ENCODE measurements around the gene EXOC4.
A peak's percentile ranks its signal among the peaks of the same experiment; 100 is the strongest.

Gene EXOC4

DNA sequence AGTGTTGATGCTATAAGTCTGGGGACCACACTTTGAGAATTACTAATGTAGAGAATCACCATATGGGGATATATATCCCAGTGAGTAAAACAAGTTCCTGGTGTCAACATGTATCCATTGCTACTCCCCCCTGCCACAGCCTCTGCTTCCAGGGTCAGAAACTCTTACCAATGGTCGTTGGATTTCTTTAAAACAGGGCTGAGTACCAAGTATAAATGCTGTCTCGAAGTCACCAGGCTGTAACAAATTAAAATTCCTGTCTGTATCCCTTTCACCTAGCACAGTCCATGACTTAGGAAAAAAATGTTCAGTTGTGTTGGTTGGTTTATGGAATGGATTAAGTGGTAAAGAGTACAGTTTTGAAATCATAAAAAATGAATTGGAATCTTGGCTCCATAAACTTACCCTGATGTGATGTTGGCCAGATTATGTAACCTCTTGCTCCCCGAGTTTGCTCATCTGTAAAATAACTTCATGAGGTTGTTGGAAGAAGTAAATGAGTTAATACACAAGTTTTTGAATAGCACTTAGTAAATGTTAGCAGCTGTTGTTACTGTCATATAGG, 510.3 kb downstream of the EXOC4 start:
- no peak overlapping the region for H3K27ac ChIP-seq
- DNase-seq: no peak
- H3K36me3 ChIP-seq: no peaks in the 10 kb centered on the region; the same call in 1 of the 2 replicates
- no peaks in the 10 kb centered on the region for H3K27me3 ChIP-seq (ENCODE audit: insufficient read depth, low read depth, severe bottlenecking)
- no peak overlapping the region for H3K4me3 ChIP-seq (ENCODE audit: low read depth, low read length)
- H3K9me3 ChIP-seq (ENCODE audit: severe bottlenecking): no peaks in the 10 kb centered on the region
- TF ChIP-seq, protein P1, sequence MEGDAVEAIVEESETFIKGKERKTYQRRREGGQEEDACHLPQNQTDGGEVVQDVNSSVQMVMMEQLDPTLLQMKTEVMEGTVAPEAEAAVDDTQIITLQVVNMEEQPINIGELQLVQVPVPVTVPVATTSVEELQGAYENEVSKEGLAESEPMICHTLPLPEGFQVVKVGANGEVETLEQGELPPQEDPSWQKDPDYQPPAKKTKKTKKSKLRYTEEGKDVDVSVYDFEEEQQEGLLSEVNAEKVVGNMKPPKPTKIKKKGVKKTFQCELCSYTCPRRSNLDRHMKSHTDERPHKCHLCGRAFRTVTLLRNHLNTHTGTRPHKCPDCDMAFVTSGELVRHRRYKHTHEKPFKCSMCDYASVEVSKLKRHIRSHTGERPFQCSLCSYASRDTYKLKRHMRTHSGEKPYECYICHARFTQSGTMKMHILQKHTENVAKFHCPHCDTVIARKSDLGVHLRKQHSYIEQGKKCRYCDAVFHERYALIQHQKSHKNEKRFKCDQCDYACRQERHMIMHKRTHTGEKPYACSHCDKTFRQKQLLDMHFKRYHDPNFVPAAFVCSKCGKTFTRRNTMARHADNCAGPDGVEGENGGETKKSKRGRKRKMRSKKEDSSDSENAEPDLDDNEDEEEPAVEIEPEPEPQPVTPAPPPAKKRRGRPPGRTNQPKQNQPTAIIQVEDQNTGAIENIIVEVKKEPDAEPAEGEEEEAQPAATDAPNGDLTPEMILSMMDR (IDR thresholded peaks at IDR 0.05; ENCODE audit: low read depth, low read length): no peak

- no peaks in the 10 kb centered on the region for H3K27me3 ChIP-seq (ENCODE audit: insufficient read depth, low read depth, severe bottlenecking)
- H3K9me3 ChIP-seq (ENCODE audit: severe bottlenecking): no peaks in the 10 kb centered on the region
- no peak for DNase-seq
- H3K4me3 ChIP-seq (ENCODE audit: low read depth, low read length): no peak overlapping the region
- TF ChIP-seq, protein P1 (IDR thresholded peaks at IDR 0.05; ENCODE audit: low read depth, low read length): no peak
- no peaks in the 10 kb centered on the region; the same call in 1 of the 2 replicates for H3K36me3 ChIP-seq
- H3K27ac ChIP-seq: no peak overlapping the region
Measured at GRCh38 chr7:133769668-133770067, 516.8 kb downstream of the EXOC4 start.

DNA sequence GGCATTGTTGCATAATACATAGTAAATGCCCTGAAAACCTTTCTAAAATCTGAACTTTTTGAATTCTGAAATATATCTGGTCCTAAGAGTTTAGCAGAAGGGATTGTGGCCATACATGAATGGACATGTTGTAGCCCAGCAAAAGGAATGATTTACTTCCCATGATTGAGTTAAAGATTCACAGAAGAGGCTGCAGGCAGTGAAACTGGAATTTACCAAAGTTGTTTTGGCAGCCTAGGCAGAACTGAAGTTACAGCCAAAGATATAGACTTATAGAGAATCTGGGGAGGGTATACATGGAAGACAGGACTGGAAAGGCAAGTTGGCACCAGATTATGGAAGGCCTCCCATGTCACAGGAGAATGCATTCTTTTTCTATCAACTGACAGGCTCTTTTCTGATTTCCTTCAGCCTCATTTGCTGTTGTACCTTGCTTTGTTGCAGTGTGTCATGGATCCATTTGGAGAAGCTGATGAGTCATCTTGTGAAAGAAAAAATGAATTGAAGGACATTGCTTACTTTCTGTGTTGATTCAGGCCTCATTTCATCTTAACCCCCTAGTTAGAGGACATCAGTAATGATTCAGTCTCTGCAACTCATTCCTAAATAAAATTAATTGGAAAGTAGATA, 518.1 kb downstream of the EXOC4 start:
- no peaks in the 10 kb centered on the region for H3K27me3 ChIP-seq (ENCODE audit: insufficient read depth, low read depth, severe bottlenecking)
- no peak overlapping the region for H3K4me3 ChIP-seq (ENCODE audit: low read depth, low read length)
- H3K9me3 ChIP-seq (ENCODE audit: severe bottlenecking): no peaks in the 10 kb centered on the region
- no peaks in the 10 kb centered on the region; the same call in 1 of the 2 replicates for H3K36me3 ChIP-seq
- TF ChIP-seq, protein P1 (IDR thresholded peaks at IDR 0.05; ENCODE audit: low read depth, low read length): no peak
- no peak for DNase-seq
- no peak overlapping the region for H3K27ac ChIP-seq

DNA sequence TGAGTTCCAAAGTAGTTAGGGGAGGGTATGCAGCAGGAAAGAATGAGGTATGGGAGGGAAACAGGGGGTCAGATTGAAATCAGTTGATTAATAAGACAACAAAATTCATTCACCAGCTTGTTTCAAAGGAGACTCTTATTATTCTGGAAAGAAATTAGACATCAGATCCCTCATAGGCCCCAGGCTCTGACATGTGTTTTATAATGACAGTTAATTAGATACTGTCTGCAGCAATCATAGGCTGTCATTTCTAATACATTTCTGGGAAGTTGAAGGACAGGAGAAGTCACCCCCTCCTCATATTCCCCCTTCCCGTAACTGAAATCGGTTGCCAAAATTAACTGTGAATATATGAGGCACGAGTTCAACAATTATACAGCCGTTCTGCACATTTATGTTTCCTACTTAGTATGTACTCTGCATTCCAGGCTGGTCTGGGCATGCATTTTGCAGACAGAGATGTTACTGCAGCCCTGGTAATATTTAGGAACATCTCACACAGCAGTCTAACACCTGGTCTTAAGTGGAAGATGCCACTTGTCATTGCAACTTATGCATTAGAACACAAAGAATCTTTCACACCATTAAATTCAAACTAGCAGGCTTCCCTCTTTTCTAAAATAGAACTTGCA, 519.0 kb downstream of the EXOC4 start:
- no peaks in the 10 kb centered on the region for H3K36me3 ChIP-seq
- H3K9me3 ChIP-seq (ENCODE audit: severe bottlenecking): no peaks in the 10 kb centered on the region
- H3K4me3 ChIP-seq (ENCODE audit: low read depth, low read length): no peak overlapping the region
- no peaks in the 10 kb centered on the region for H3K27me3 ChIP-seq (ENCODE audit: insufficient read depth, low read depth, severe bottlenecking)
- H3K27ac ChIP-seq: no peak overlapping the region
- TF ChIP-seq, protein P1 (IDR thresholded peaks at IDR 0.05; ENCODE audit: low read depth, low read length): no peak
- no peak for DNase-seq

DNA sequence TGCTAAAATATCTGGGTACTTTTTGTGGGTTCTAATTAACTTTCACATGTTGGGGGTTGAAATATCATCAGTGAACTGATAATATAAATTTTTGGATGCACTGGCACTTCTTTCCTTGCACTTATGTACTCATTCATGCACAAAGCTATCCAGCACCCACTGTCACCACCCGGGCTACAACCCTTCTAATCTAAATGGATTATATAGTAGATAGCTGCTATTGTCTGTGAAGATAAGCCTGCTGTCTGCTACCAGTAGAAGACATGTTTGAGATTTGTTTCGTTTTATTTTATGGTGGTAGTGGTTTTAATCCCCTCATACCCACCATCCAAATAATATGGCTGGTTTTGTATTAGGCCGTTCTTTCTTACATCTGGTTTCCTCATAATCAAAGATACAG, 520.7 kb downstream of the EXOC4 start:
- TF ChIP-seq, protein P1 (IDR thresholded peaks at IDR 0.05; ENCODE audit: low read depth, low read length): no peak
- H3K36me3 ChIP-seq: no peaks in the 10 kb centered on the region
- H3K9me3 ChIP-seq (ENCODE audit: severe bottlenecking): no peaks in the 10 kb centered on the region
- H3K27me3 ChIP-seq (ENCODE audit: insufficient read depth, low read depth, severe bottlenecking): no peaks in the 10 kb centered on the region
- H3K27ac ChIP-seq: peak overlapping the region; percentile 2; the same call in 1 of the 2 replicates
- DNase-seq: peak; percentile 33
- no peak overlapping the region for H3K4me3 ChIP-seq (ENCODE audit: low read depth, low read length)

Measured in WERI-Rb-1 (cell line).